Measurements from ENCODE around the gene CATSPERB. TPM values are rescaled to one million over a fixed set of nuclear protein-coding genes. Genes with fewer than 3 reads are reported as not detected.

CATSPERB gene
- total and polyA plus RNA-seq, 10 of the 15 experiments (the other 5 are each of a cell fraction or from before 2014, with no cell fraction given), result not detected

DNA sequence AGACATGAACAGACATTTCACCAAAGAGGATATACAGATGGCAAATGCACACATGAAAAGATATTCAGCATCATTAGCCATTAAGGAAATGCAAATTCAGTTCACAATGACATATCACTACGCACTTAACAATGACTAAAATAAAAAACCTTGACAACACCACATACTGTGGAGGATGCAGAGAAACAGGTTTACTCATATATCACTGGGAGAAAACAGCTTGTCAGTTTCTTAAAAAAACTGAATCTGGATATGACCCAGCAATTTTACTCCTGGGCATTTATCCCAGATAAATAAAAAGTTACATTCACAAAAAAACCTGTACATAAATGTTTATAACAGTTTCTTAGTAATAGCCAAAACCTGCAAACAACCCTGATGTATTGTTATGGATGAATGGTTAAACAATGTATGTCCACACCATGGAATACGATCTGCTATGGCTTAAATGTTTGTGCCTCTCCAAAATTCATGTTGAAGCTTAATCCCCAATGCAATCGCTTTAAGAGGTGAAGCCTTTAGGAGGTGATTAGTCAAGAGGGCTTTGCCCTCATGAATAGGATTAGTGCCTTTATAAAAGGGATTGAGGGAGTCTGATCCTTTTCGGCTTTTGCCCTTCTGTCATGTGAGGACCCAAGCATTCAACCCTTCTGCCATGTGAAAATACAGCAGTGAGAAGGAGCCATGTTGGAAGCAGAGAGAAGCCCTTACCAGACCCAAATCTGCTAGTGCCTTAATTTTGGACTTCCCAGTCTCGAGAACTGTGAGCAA is 185.8 kb downstream of the CATSPERB start (continued):
- TF ChIP-seq HDAC6 (IDR thresholded peaks at IDR 0.05; ENCODE audit: unreplicated experiment) (no peak), SIN3A (IDR thresholded peaks at IDR 0.05; ENCODE audit: low read depth, low read length) (no peak), RUNX3 (IDR thresholded peaks at IDR 0.05; ENCODE audit: low read length) (no peak), BMI1 (IDR thresholded peaks at IDR 0.05; ENCODE audit: borderline replicate concordance) (no peak)

- Histone ChIP-seq H3K4me1 (ENCODE audit: control insufficient read depth, insufficient read depth, low read length) (no peaks in the 10 kb centered on the region), H3K4me2 (ENCODE audit: control insufficient read depth, insufficient read depth) (no peak overlapping the region), H3K27ac (ENCODE audit: control insufficient read depth, insufficient read depth) (no peak overlapping the region), H3K79me2 (ENCODE audit: control insufficient read depth, insufficient read depth, low read length) (no peaks in the 10 kb centered on the region), H4K20me1 (ENCODE audit: control insufficient read depth, insufficient read depth) (no peaks in the 10 kb centered on the region), H3K9me3 (replicated peaks; ENCODE audit: control insufficient read depth, insufficient read depth, low read length) (peaks cover 2% of the 10 kb centered on the region; the same call in 1 of the 3 replicates), H2AFZ (ENCODE audit: control insufficient read depth, low read depth, low read length) (no peak overlapping the region), H3K27me3 (replicated peaks in 1 of 2; ENCODE audit: control insufficient read depth in 2 of 2, insufficient read depth in 2 of 2, low read length in 1 of 2) (no peaks in the 10 kb centered on the region), H3K9ac (ENCODE audit: control insufficient read depth, insufficient read depth, low read length) (no peak overlapping the region), H3K36me3 (ENCODE audit: control insufficient read depth in 2 of 2, insufficient read depth in 2 of 2, low read length in 1 of 2) (no peaks in the 10 kb centered on the region), H3K4me3 (no peak overlapping the region)
- no peak for FAIRE-seq
- no peak for DNase-seq (ENCODE audit: low read depth, low spot score)
- ChIA-PET CTCF (no interaction called here), RAD21 (ENCODE audit: unreplicated experiment) (no interaction called here), POLR2A (no interaction called here), SMC1A (ENCODE audit: uncharacterized antibody, unreplicated experiment) (interaction anchor here (0.6 kb wide), 1 partner anchor 736 kb away, joined by 3 read pairs; no protein-coding TSS in a partner anchor)
- intact Hi-C loops (cut with micrococcal nuclease; ENCODE audit: unreplicated experiment) (no loop called here), in situ Hi-C loops (cut with MboI) (no loop called here)
- no TSS peak for BruUV-seq (replicated peaks)
- no peak for ATAC-seq
- TF ChIP-seq TBL1XR1 (IDR thresholded peaks at IDR 0.05; ENCODE audit: low read depth, low read length), result no peak
- TF ChIP-seq SRF (IDR thresholded peaks at IDR 0.05; ENCODE audit: low read depth in 2 of 2, low read length in 2 of 2), result no peak
- no peak for TF ChIP-seq IRF4 (IDR thresholded peaks at IDR 0.05; ENCODE audit: low read depth, low read length)
- TF ChIP-seq SUPT20H (IDR thresholded peaks at IDR 0.05; ENCODE audit: borderline replicate concordance, control insufficient read depth, low read depth, low read length), result no peak
- no peak for TF ChIP-seq EZH2 (IDR thresholded peaks at IDR 0.05; ENCODE audit: borderline replicate concordance, control insufficient read depth, low read depth, low read length)
- TF ChIP-seq, protein P1, sequence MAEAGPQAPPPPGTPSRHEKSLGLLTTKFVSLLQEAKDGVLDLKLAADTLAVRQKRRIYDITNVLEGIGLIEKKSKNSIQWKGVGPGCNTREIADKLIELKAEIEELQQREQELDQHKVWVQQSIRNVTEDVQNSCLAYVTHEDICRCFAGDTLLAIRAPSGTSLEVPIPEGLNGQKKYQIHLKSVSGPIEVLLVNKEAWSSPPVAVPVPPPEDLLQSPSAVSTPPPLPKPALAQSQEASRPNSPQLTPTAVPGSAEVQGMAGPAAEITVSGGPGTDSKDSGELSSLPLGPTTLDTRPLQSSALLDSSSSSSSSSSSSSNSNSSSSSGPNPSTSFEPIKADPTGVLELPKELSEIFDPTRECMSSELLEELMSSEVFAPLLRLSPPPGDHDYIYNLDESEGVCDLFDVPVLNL (IDR thresholded peaks at IDR 0.05; ENCODE audit: low read depth, low read length), result no peak
- TF ChIP-seq E2F8 (IDR thresholded peaks at IDR 0.05; ENCODE audit: low read depth, partially characterized antibody), result no peak
- TF ChIP-seq MEF2B (IDR thresholded peaks at IDR 0.05; ENCODE audit: partially characterized antibody, poor library complexity, severe bottlenecking), result no peak
- TF ChIP-seq HDAC2 (IDR thresholded peaks at IDR 0.05), result no peak
- no peak for TF ChIP-seq CEBPZ (IDR thresholded peaks at IDR 0.05; ENCODE audit: low read depth, low read length)
- TF ChIP-seq RAD51 (IDR thresholded peaks at IDR 0.05), result no peak
- TF ChIP-seq MYB (IDR thresholded peaks at IDR 0.05; ENCODE audit: borderline replicate concordance, low read depth, low read length), result no peak
- TF ChIP-seq GATAD2B (conservative IDR thresholded peaks at IDR 0.05; ENCODE audit: low read depth), result no peak
Measured at GRCh38 chr14:91545204-91545603, 186.7 kb downstream of the CATSPERB start.

Data from GM12878 (cell line).